DMS153 treated with DMSO at 0.1 percent for 48 hours (cell line): ENCODE data around the gene MRPL34.
A peak's percentile ranks its signal among the peaks of the same experiment; 100 is the strongest.

Source experiments
- DNase-seq: peaks from one replicate; lab custom pipeline; 2025; ENCODE audit not compliant: unreplicated experiment; lab: John Stamatoyannopoulos, UW

Gene MRPL34

GRCh38 chr19:17340302-17340870, 34.7 kb downstream of the MRPL34 start:
- DNase-seq, result no peak

GRCh38 chr19:17340871-17341357, 35.2 kb downstream of the MRPL34 start:
- DNase-seq, result no peak

GRCh38 chr19:17341386-17341785, 35.7 kb downstream of the MRPL34 start:
- DNase-seq, result no peak

GRCh38 chr19:17341845-17342244, 36.2 kb downstream of the MRPL34 start:
- no peak for DNase-seq

- DNase-seq, result peak; percentile 71
These were observed 40.5 kb downstream of the MRPL34 start for GRCh38 chr19:17346109-17346671.

- no peak for DNase-seq
These were observed 41.7 kb downstream of the MRPL34 start for GRCh38 chr19:17347361-17347760.

- no peak for DNase-seq
These were observed 42.2 kb downstream of the MRPL34 start for GRCh38 chr19:17347877-17348276.

- DNase-seq, result peak; percentile 15
These were observed 43.0 kb downstream of the MRPL34 start for GRCh38 chr19:17348700-17349099.

- DNase-seq, result no peak
These were observed 46.3 kb downstream of the MRPL34 start for GRCh38 chr19:17351815-17352435.

GRCh38 chr19:17352608-17353280, 47.1 kb downstream of the MRPL34 start:
- DNase-seq, result no peak

GRCh38 chr19:17353386-17353785, 47.7 kb downstream of the MRPL34 start:
- no peak for DNase-seq
